ENCODE data around the gene RNU6-7.

The RNU6-7 gene

DNA sequence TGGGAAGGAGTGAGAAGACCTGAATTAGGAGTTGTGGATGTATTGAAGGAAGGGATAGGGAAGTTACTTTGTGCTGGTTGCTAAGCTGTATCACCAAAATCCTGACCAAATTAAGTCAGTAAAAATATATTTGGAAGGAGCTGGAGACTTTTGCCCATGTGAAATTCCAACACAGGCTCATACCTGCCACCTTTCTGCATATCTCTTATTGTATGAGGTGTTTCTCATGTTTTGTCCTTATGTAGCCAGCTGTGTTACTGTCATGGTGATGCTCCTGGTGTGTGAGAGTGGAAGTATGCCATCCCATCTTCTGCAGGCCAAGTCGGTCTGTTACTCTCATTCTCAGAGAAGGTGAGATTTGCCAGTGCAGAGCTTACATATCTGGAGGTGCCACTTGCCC, 30.6 kb downstream of the RNU6-7 start:
- H3K9me3 ChIP-seq (ENCODE audit: low read length), result no peaks in the 10 kb centered on the region
- H3K36me3 ChIP-seq (ENCODE audit: insufficient read depth, low read length), result no peaks in the 10 kb centered on the region
- H3K27ac ChIP-seq (ENCODE audit: low read depth, low read length), result no peak overlapping the region
- no peaks in the 10 kb centered on the region for H3K27me3 ChIP-seq (ENCODE audit: control insufficient read depth in 1 of 2, insufficient read depth in 2 of 2, low read length in 2 of 2)
- no peak overlapping the region for H3K9ac ChIP-seq (ENCODE audit: low read length)
- peaks cover 22% of the 10 kb centered on the region for H3K4me1 ChIP-seq (ENCODE audit: insufficient read depth, low read length)
- no peak overlapping the region for H3K4me3 ChIP-seq (ENCODE audit: low read depth in 1 of 2, low read length in 2 of 2)

DNA sequence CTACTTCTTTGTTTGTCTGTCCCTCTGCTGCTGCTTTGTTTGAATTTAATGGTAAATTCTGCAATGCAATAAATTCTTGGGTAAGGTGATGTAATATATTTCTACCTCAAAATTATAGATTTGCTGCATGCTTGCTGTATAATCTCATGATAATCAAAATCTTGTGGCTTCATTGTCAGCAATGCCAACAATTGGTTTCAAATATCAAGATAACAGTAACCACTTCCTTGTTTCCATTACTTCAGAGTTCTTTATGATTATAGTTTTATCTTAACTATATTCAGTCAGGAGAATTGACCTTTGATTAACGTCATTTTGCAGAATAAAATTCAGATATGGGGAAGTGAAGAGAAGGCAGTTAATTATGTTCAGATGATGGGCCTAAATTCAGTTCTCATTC, 31.4 kb downstream of the RNU6-7 start:
- no peaks in the 10 kb centered on the region for H3K9me3 ChIP-seq (ENCODE audit: low read length)
- H3K27me3 ChIP-seq (ENCODE audit: control insufficient read depth in 1 of 2, insufficient read depth in 2 of 2, low read length in 2 of 2), result no peaks in the 10 kb centered on the region
- H3K4me1 ChIP-seq (ENCODE audit: insufficient read depth, low read length), result peaks cover 22% of the 10 kb centered on the region
- no peaks in the 10 kb centered on the region for H3K36me3 ChIP-seq (ENCODE audit: insufficient read depth, low read length)
- H3K27ac ChIP-seq (ENCODE audit: low read depth, low read length), result no peak overlapping the region
- H3K9ac ChIP-seq (ENCODE audit: low read length), result no peak overlapping the region
- no peak overlapping the region for H3K4me3 ChIP-seq (ENCODE audit: low read depth in 1 of 2, low read length in 2 of 2)

DNA sequence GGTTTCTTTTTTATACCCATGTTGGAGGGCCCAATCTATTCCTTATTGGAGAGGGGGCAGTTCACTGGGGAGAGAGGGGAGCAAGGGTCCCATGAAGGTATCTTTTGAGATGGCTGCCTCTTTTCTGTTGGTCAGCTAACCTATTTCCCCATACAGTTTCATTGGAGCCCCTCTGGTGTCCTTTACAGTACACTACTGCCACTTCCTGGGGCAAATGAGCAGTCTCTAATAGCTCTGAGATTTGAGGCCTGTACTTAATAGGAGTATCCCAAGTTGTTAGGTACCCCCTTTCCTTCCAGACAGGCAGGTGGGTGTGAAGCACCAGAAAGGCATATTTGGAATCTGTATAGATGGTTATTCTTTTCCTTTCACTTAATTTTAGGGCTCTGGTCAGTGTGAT, 42.6 kb downstream of the RNU6-7 start:
- H3K27ac ChIP-seq (ENCODE audit: low read depth, low read length), result no peak overlapping the region
- no peaks in the 10 kb centered on the region for H3K4me1 ChIP-seq (ENCODE audit: insufficient read depth, low read length)
- H3K9me3 ChIP-seq (ENCODE audit: low read length), result no peaks in the 10 kb centered on the region
- H3K27me3 ChIP-seq (ENCODE audit: control insufficient read depth in 1 of 2, insufficient read depth in 2 of 2, low read length in 2 of 2), result no peaks in the 10 kb centered on the region
- no peak overlapping the region for H3K9ac ChIP-seq (ENCODE audit: low read length)
- H3K4me3 ChIP-seq (ENCODE audit: low read depth in 1 of 2, low read length in 2 of 2), result no peak overlapping the region
- H3K36me3 ChIP-seq (ENCODE audit: insufficient read depth, low read length), result no peaks in the 10 kb centered on the region

DNA sequence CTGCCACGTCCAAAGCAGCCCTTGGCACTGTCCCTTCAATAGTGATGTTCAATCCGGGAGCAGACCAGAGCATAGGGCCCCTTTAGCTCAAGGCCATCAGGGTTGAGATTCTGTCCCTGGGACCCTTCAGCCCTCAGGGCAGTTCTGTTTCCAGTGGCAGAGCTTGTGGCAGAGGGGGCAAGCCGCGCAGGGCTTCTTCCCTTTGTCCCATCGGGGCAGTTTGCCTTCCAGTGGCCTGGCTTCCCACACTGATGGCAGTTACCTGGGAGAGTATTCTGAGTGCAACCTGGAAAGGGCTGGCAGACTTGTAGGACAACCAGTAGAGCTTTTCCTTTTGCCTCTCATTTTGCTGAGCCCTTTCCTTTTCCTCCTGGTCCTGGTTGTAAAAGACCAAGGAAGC, 44.9 kb downstream of the RNU6-7 start:
- Histone ChIP-seq H3K9me3 (ENCODE audit: low read length) (no peaks in the 10 kb centered on the region), H3K4me1 (ENCODE audit: insufficient read depth, low read length) (peaks cover 10% of the 10 kb centered on the region), H3K4me3 (ENCODE audit: low read depth in 1 of 2, low read length in 2 of 2) (no peak overlapping the region), H3K27me3 (ENCODE audit: control insufficient read depth in 1 of 2, insufficient read depth in 2 of 2, low read length in 2 of 2) (no peaks in the 10 kb centered on the region), H3K36me3 (ENCODE audit: insufficient read depth, low read length) (no peaks in the 10 kb centered on the region), H3K9ac (ENCODE audit: low read length) (no peak overlapping the region), H3K27ac (ENCODE audit: low read depth, low read length) (no peak overlapping the region)

DNA sequence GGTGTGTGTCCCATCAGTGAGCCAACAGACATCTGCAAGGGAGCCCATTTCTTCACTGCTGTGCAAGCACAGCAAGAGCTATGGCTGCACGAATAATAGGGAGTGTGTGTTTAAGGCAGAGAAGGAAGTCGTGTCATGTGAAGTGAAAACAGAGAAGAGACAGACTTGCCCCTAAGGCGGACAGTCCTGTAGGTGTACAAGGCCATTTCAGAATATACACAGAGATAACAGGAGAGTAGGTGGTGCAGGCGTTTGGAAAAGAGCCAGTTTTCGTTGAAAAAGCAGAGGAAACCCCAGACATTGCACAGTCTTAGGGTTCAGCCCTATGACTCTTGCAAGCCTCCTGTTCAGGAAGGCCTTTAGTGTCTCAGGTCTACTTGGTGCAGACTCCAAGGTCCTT, 47.5 kb downstream of the RNU6-7 start:
- H3K4me1 ChIP-seq (ENCODE audit: insufficient read depth, low read length), result peaks cover 13% of the 10 kb centered on the region
- H3K4me3 ChIP-seq (ENCODE audit: low read depth in 1 of 2, low read length in 2 of 2), result no peak overlapping the region
- no peaks in the 10 kb centered on the region for H3K27me3 ChIP-seq (ENCODE audit: control insufficient read depth in 1 of 2, insufficient read depth in 2 of 2, low read length in 2 of 2)
- no peaks in the 10 kb centered on the region for H3K9me3 ChIP-seq (ENCODE audit: low read length)
- no peak overlapping the region for H3K27ac ChIP-seq (ENCODE audit: low read depth, low read length)
- no peak overlapping the region for H3K9ac ChIP-seq (ENCODE audit: low read length)
- no peaks in the 10 kb centered on the region for H3K36me3 ChIP-seq (ENCODE audit: insufficient read depth, low read length)

DNA sequence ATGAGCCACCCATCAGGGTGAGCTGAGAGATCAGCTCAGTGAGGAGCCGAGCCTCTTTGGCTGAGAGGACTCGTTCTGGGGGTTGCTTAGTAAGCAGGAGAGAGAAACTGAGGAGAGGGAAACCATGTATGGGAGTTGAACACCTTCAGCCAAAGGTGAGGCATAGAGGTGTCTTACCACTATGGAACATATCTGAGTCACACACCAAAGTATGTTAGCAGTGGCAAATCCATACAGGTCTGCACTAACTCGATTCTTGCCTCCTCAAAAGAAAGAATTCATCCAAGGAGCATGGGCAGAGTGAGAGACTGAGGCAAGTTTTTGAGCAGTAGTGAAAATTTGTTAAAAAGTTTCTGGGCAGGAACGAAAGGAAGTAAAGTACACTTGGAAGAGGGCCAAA, 47.9 kb downstream of the RNU6-7 start:
- Histone ChIP-seq H3K36me3 (ENCODE audit: insufficient read depth, low read length) (no peaks in the 10 kb centered on the region), H3K27ac (ENCODE audit: low read depth, low read length) (no peak overlapping the region), H3K9ac (ENCODE audit: low read length) (no peak overlapping the region), H3K27me3 (ENCODE audit: control insufficient read depth in 1 of 2, insufficient read depth in 2 of 2, low read length in 2 of 2) (no peaks in the 10 kb centered on the region), H3K4me3 (ENCODE audit: low read depth in 1 of 2, low read length in 2 of 2) (no peak overlapping the region), H3K9me3 (ENCODE audit: low read length) (no peaks in the 10 kb centered on the region), H3K4me1 (ENCODE audit: insufficient read depth, low read length) (peaks cover 17% of the 10 kb centered on the region)

DNA sequence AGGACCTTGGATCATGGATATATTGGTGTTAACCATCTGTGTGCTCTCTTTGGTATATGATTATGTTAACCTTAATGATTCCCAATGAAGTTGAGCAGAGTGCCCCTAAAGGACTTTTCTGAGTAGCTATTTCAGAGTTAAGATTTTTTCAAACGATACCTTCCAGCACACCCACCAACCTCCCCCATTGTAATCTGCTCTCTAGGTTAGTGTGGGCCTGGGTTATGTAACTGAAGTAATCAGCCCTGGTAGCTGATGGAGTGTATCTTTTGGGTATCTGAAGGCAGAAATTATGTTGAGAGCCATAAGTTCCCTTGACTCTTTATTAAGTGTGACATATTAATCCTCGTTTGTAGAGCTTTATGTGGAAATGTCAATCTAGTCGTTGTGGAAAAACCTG, 48.8 kb downstream of the RNU6-7 start:
- Histone ChIP-seq H3K27ac (ENCODE audit: low read depth, low read length) (no peak overlapping the region), H3K9me3 (ENCODE audit: low read length) (no peaks in the 10 kb centered on the region), H3K9ac (ENCODE audit: low read length) (no peak overlapping the region), H3K36me3 (ENCODE audit: insufficient read depth, low read length) (no peaks in the 10 kb centered on the region), H3K27me3 (ENCODE audit: control insufficient read depth in 1 of 2, insufficient read depth in 2 of 2, low read length in 2 of 2) (no peaks in the 10 kb centered on the region), H3K4me1 (ENCODE audit: insufficient read depth, low read length) (peaks cover 26% of the 10 kb centered on the region), H3K4me3 (ENCODE audit: low read depth in 1 of 2, low read length in 2 of 2) (no peak overlapping the region)

DNA sequence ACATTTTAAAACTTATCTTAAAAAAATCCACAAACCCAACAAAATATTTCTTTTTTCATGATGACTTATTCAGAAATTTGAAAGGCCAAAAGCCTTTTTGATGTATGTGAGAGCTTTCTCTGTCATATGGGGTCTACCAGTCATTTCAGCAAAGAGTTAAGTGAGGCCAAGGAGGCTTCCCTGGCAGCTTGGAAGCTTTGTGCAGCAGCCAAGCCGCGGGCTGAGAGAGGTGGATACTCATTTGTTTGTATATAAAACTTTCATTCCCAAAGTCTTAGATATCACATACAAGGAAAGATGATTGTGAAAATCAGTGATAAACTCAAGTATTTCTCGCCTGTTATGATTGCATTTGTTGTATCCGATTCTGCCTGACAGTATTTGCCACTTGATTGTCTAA, 49.7 kb downstream of the RNU6-7 start:
- Histone ChIP-seq H3K4me1 (ENCODE audit: insufficient read depth, low read length) (peaks cover 31% of the 10 kb centered on the region), H3K4me3 (ENCODE audit: low read depth in 1 of 2, low read length in 2 of 2) (no peak overlapping the region), H3K9me3 (ENCODE audit: low read length) (no peaks in the 10 kb centered on the region), H3K9ac (ENCODE audit: low read length) (no peak overlapping the region), H3K27ac (ENCODE audit: low read depth, low read length) (peak overlapping the region; percentile 28), H3K36me3 (ENCODE audit: insufficient read depth, low read length) (no peaks in the 10 kb centered on the region), H3K27me3 (ENCODE audit: control insufficient read depth in 1 of 2, insufficient read depth in 2 of 2, low read length in 2 of 2) (no peaks in the 10 kb centered on the region)

Measured in muscle layer of colon (tissue), 2 donors.